Body of pancreas (tissue), 4 donors: Measurements from ENCODE around the gene SPART.

ENCODE experiments used
- CTCF ChIP-seq, 7 experiments: fragments of 450-650 bp in 4 of 7; fragments of 200-600 bp in 3 of 7; sonication (generic) in 3 of 7; IDR thresholded peaks; one replicate each; pipeline ENCODE4 v1.5.1; 2016 to 2019; ENCODE audit warnings: antibody characterized with exemption in 7 of 7
- POLR2A ChIP-seq, 3 donors: fragments of 450-650 bp; IDR thresholded peaks; one replicate each; pipeline ENCODE4 v1.6.1; 2016; ENCODE audit warnings: antibody characterized with exemption in 3 of 3, mild to moderate bottlenecking in 2 of 3

- TF ChIP-seq CTCF (IDR thresholded peaks at IDR 0.05) (no peak), POLR2A (IDR thresholded peaks at IDR 0.05) (no peak)
Observed at GRCh38 chr13:36366031-36366430, 19.8 kb upstream of the SPART start.
